NOMO-1 (cell line): ENCODE data around the gene SESN1.
A peak's percentile ranks its signal among the peaks of the same experiment; 100 is the strongest.

Source experiments
- DNase-seq, 2 experiments: peaks; one replicate each; lab custom pipeline; 2025; ENCODE audit not compliant: unreplicated experiment in 2 of 2; lab: John Stamatoyannopoulos, UW

The SESN1 gene

DNA sequence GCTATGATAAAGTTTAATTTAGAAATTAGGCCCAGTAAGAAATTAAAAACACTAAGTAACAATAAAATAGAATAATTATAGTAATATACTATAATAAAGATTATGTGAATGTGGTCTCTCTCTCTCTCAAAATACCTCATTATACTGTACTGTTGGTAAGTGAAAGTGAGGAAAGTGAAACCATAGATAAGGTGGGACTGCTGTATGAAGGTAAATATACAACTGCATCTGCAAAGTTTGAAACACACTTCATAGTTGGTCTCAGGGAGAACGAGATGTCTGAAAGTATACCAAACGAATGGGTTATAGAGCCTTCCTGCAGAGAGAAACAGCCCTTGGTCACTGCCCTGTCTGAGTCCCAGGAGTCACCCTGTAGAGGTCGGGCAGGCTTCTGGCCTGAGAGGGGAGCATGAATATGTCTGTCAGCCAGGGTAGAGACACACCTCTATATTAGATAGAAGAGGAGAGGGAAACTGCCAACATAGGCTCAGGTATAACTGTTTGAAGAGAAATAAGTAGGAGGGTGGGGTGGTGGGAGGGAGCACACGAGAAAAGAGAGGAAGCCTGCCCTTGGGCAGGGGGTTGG, 31.8 kb downstream of the SESN1 start:
- DNase-seq = no peak

DNA sequence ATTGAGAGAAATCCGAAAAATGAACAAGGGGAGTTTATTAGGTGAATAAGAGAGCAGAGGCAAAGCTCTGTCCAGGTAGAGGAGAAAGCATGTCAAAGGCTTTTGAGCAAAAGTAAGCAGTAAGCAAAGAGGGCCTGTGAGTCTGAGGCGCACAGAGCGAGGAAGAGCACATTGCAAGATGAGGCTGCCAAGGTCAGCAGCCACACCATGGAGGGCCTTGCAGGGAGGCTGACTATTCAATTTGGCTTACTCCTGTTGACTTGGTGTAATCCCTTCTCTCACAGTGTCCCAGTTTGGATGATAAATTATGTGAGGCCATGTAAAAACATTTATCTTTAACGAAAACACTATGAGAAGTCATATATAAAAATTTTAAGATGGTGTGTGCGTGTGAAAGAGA, 32.4 kb downstream of the SESN1 start:
- no peak for DNase-seq

GRCh38 chr6:109060571-109060970, 34.1 kb downstream of the SESN1 start:
- DNase-seq = no peak

GRCh38 chr6:109059571-109060021, 35.0 kb downstream of the SESN1 start:
- peak; percentile 37 to 65 for DNase-seq

GRCh38 chr6:109059153-109059552, 35.5 kb downstream of the SESN1 start:
- DNase-seq = no peak

- no peak for DNase-seq
Observed at GRCh38 chr6:109058620-109059019, 36.0 kb downstream of the SESN1 start.

DNA sequence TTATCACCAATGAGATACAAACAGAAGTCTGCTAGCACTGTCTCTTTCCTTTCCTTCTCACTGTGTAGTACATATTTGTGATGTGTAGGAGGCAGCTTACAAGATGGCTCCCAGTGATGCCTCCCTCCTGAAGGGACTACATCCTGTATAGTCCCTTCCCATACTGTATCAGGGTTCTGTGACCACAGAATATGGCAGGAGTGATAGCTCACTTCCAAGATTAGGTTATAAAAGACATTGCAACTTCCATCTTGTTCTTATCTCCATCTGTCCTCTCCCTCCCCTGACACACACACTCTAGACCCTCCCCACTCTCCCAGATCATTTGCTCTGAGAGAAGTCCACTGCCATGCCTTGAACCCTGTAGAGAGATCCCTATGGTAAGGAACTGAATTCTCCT, 38.0 kb downstream of the SESN1 start:
- no peak for DNase-seq

DNA sequence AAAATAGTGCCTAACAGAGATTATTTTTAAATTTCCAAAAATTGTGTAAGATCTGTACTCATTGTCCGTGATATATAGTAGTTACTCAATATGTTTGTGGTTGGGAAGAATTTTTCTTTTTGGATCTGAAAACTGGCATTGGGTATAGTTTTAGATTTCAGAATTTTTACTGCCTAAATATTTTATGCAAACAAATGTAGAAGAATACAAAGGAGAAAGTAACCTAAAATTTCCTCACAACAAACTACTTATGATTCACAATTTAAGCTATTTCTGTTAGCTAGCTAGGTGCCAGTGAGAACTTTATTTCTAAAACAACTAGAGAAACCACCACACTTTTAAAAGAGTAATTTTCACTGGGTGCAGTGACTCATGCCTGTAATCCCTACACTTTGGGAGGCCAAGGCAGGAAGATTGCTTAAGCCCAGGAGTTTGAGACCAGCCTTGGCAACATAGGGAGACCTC, 38.8 kb downstream of the SESN1 start:
- DNase-seq = peak in 1 of 2 experiments; percentile 40

DNA sequence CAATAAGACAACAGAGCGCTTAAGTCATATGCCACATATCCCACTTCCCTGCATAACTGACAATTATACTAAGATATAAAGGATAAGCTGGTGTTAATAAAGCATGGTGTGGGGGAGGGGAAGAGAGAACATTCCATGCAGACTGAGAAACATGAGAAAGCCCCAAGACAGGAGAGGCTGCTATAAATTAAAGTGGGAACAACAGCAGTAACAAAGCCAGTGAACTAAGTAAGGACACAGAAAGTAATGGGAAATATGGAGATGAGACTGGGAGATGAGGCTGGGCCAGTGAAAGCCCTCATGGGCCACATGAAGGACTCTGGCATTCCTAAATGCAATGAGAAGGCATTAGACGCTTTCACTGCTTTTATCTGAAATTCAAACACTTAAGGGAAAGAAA, 41.3 kb downstream of the SESN1 start:
- no peak for DNase-seq

GRCh38 chr6:109052852-109053251, 41.8 kb downstream of the SESN1 start:
- no peak for DNase-seq

DNA sequence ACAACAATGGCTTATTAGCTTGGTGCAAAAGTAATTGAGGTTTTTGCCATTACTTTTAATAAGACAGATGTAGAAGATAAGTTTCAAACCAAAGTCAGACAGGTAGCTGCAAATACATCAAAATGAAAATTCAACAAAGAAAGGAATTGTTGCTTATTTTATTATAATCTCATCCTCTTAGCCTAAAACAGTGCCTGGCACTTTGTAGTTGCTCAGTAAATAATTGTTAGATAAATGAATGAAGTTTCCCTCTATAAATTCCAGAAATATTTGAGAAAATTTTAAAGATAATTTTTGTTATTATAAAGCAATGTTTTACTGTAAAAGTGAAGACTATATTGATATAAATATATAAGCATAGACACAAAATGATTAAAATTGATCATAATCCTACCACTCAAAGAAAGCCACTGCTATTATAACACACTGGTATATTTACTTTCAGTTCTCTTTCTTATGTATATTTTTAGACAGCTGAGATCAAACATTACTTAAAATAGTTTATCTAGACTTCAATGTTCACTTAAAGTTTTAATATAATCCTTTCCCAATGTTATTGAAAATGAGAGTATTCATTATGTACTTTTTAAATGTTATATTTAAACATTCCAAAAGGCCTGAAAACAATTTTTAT, 42.5 kb downstream of the SESN1 start:
- peak in 1 of 2 experiments; percentile 44 for DNase-seq

DNA sequence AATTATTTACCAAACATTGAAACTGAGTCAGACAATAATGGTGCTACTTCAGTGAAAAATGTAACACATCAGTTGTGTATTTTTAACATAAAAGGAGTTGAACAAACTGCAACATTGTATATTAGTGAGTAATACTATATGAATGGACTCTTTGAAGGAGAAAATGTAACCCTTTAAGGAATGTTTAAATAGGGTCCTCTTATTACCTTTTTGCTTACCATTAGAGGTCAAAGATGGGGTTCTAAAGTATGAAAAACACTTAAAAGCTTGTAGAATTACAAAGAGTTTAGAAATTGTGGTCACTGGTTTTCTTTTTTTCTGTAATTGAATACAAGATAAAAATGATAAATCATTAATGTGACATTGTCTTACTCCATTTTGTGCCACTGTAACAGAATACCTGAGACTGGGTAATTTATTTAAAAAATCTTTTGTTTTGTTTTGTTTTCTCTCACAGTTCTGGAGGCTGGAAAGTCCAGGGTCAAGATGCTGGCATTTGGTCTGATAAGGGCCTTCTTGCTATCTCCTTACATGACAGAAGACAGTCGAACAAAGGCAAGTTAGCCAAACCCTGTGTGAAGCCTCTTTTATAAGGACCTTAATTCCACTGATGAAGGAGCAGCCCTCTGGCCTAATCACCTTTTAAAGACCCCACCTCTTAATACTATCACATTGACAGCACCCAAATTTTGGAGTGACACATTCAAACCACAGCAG, 43.2 kb downstream of the SESN1 start:
- DNase-seq = no peak

- DNase-seq = no peak
Observed at GRCh38 chr6:109050447-109051102, 44.1 kb downstream of the SESN1 start.

GRCh38 chr6:109050012-109050411, 44.6 kb downstream of the SESN1 start:
- DNase-seq = peak in 1 of 2 experiments; percentile 33

DNA sequence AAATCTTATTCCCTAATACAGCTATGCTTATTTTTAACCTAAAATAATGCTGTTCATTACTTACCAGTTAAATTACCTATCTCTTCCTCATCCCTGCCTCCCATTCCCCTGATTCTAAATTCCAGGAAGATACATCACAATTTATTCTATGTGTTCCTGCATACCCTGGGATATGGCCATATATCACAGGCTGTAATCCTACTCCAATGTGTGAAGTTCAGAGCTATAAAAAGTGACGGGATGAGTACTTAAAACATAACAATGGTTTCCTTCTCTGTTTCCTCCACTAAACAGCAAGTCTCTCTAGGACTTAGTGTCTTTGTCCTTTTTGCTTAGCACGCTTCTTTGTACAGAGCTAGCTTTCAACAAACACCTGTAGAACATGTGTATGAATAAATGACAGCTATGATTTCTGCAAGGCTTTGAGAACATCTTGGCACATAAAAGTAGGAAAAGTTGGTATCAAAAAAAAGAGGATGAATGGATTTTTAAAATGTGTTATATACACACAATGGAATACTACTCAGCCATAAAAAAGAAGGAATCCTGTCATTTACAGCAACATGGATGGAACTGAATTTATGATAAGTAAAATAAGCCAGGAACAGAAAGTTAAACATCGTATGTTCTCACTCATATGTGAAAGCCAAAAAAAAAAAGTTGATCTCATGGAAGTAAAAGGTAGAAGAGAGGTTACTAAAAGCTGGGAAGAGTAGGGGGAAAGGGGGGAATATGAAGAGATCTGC, 45.8 kb downstream of the SESN1 start:
- DNase-seq = no peak

GRCh38 chr6:109048176-109048575, 46.5 kb downstream of the SESN1 start:
- DNase-seq = no peak

DNA sequence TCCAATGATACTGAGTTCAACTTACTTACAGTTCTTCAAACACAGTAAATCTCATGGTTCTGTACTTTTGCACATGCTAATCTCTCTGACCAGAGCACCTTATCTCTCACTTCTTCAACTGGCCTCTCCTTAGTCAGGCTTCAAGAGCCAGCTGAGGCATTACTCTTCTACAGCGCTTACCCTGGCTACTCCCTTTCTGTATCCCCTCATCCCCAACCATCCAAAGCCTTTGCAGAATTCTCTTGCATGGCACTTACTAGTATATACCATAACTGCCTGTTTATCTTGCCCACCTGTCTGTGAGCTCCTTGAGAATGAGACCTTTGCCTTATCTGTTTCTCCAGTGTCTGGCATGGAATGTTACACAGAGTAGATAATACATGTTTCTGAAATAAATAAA, 49.2 kb downstream of the SESN1 start:
- no peak for DNase-seq

DNA sequence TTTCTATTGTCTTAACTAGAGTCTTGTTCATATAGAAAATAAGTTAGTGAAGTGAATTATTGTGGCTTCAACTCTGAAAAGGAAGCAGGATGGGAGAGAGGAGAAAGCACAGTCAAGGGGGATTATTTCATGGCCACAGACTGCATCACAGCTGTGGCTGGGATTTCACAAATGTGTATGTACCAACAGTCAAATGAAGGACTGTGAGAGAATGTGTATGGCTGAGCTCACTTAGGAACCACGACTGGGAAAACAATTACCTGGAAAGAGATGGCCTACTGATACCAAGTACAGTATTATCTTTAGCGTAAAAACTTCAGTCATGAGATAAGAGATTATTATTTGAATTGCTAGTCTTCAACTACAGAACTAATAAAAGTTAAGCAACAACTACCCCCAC, 54.9 kb downstream of the SESN1 start:
- no peak for DNase-seq

GRCh38 chr6:109038837-109039398, 55.7 kb downstream of the SESN1 start:
- no peak for DNase-seq

GRCh38 chr6:109036574-109037294, 57.9 kb downstream of the SESN1 start:
- no peak for DNase-seq
